WTC11 (cell line): ENCODE measurements around the gene DPH5. TPM values are rescaled to one million over a fixed set of nuclear protein-coding genes. Genes with fewer than 3 reads are reported as not detected.

Experiments
- ATAC-seq: fragments of 200-7000 bp; cut with Tn5 transposase; 2 replicates; pipeline ENCODE4 v1.10.0; 2021; ENCODE audit warnings: mild to moderate bottlenecking, moderate library complexity
- CTCF ChIA-PET: fragments of 300-600 bp; sonication (Branson Sonifier 250); formaldehyde crosslinking; loops from one replicate; lab custom pipeline; 2021; ENCODE audit warnings: antibody characterized with exemption; lab: Charles Lee
- POLR2A ChIA-PET: fragments of 350-600 bp; sonication (Branson Sonifier 250); formaldehyde crosslinking; loops from one replicate; lab custom pipeline; 2021; ENCODE audit warnings: antibody characterized with exemption; lab: Charles Lee
- DNase-seq: peaks from one replicate; pipeline ENCODE4 v3.0.0; 2021; ENCODE audit warnings: low spot score
- H3K27ac Mint-ChIP-seq: 2 replicates; pipeline ENCODE4 v1.8.0; 2021; ENCODE audit warnings: mixed read lengths
- H3K27me3 Mint-ChIP-seq: 2 replicates; pipeline ENCODE4 v1.8.0; 2021; ENCODE audit warnings: low read depth, mild to moderate bottlenecking, moderate library complexity, mixed read lengths
- H3K36me3 Mint-ChIP-seq: 2 replicates; pipeline ENCODE4 v1.8.0; 2021; ENCODE audit warnings: mixed read lengths
- H3K4me1 Mint-ChIP-seq: 2 replicates; pipeline ENCODE4 v1.8.0; 2022; ENCODE audit warnings: mixed read lengths
- H3K4me3 Mint-ChIP-seq: 2 replicates; pipeline ENCODE4 v1.8.0; 2021; ENCODE audit warnings: mild to moderate bottlenecking, moderate library complexity, mixed read lengths
- H3K9me3 Mint-ChIP-seq: 2 replicates; pipeline ENCODE4 v1.8.0; 2021; ENCODE audit warnings: mixed read lengths
- ATF3 ChIP-seq: sonication (generic); formaldehyde crosslinking; conservative IDR thresholded peaks from 2 replicates; pipeline ENCODE4 v1.8.1; 2022; ENCODE audit warnings: mild to moderate bottlenecking, missing genetic modification reagents
- E2F1 ChIP-seq: sonication (generic); formaldehyde crosslinking; IDR thresholded peaks from 2 replicates; pipeline ENCODE4 v1.8.0; 2022; ENCODE audit warnings: mild to moderate bottlenecking, missing genetic modification reagents
- EMX1 ChIP-seq: fragments of 250-450 bp; sonication (Bioruptor Pico); IDR thresholded peaks from 2 replicates; pipeline ENCODE4 v1.8.0; 2021; ENCODE audit warnings: mild to moderate bottlenecking
- ETV6 ChIP-seq: sonication (generic); formaldehyde crosslinking; IDR thresholded peaks from 2 replicates; pipeline ENCODE4 v1.8.1; 2022; ENCODE audit warnings: mild to moderate bottlenecking, missing genetic modification reagents
- GABPB1 ChIP-seq: sonication (generic); formaldehyde crosslinking; IDR thresholded peaks from 2 replicates; pipeline ENCODE4 v1.8.1; 2023; ENCODE audit warnings: mild to moderate bottlenecking, missing genetic modification reagents
- GTF2I ChIP-seq: fragments of 250-450 bp; sonication (Bioruptor Pico); conservative IDR thresholded peaks from 2 replicates; pipeline ENCODE4 v1.4.0; 2021; ENCODE audit warnings: mild to moderate bottlenecking
- MXD4 ChIP-seq: fragments of 250-450 bp; sonication (Bioruptor Pico); IDR thresholded peaks from 2 replicates; pipeline ENCODE4 v1.8.0; 2021; ENCODE audit warnings: mild to moderate bottlenecking, moderate library complexity, borderline replicate concordance
- MYBL2 ChIP-seq: sonication (generic); formaldehyde crosslinking; IDR thresholded peaks from 2 replicates; pipeline ENCODE4 v1.8.1; 2023; ENCODE audit warnings: mild to moderate bottlenecking, moderate library complexity, missing genetic modification reagents
- PRDM15 ChIP-seq: sonication (generic); formaldehyde crosslinking; IDR thresholded peaks from 2 replicates; pipeline ENCODE4 v1.8.0; 2022; ENCODE audit warnings: missing genetic modification reagents
- PRRX2 ChIP-seq: fragments of 250-450 bp; sonication (Bioruptor Pico); IDR thresholded peaks from 2 replicates; pipeline ENCODE4 v1.8.0; 2021; ENCODE audit warnings: mild to moderate bottlenecking
- SMAD4 ChIP-seq: sonication (generic); formaldehyde crosslinking; IDR thresholded peaks from 2 replicates; pipeline ENCODE4 v1.8.0; 2022; ENCODE audit warnings: mild to moderate bottlenecking, missing genetic modification reagents
- USF1 ChIP-seq: sonication (generic); formaldehyde crosslinking; IDR thresholded peaks from 2 replicates; pipeline ENCODE4 v1.8.0; 2022; ENCODE audit warnings: mild to moderate bottlenecking, missing genetic modification reagents
- ZBTB21 ChIP-seq: sonication (generic); formaldehyde crosslinking; IDR thresholded peaks from 2 replicates; pipeline ENCODE4 v1.8.1; 2023; ENCODE audit warnings: mild to moderate bottlenecking, missing genetic modification reagents, borderline replicate concordance
- ZBTB43 ChIP-seq: sonication (generic); formaldehyde crosslinking; IDR thresholded peaks from 2 replicates; pipeline ENCODE4 v1.8.1; 2023; ENCODE audit warnings: mild to moderate bottlenecking, missing genetic modification reagents
- ZNF232 ChIP-seq: sonication (generic); formaldehyde crosslinking; IDR thresholded peaks from 2 replicates; pipeline ENCODE4 v1.8.0; 2022; ENCODE audit warnings: mild to moderate bottlenecking, missing genetic modification reagents
- ZNF512 ChIP-seq: sonication (generic); formaldehyde crosslinking; IDR thresholded peaks from 2 replicates; pipeline ENCODE4 v1.8.1; 2022; ENCODE audit warnings: missing genetic modification reagents, borderline replicate concordance
- ZNF532 ChIP-seq: fragments of 250-450 bp; sonication (Bioruptor Pico); IDR thresholded peaks from 2 replicates; pipeline ENCODE4 v1.9.0; 2021; ENCODE audit warnings: mild to moderate bottlenecking, borderline replicate concordance
- ZSCAN18 ChIP-seq: fragments of 250-450 bp; sonication (Bioruptor Pico); IDR thresholded peaks from 2 replicates; pipeline ENCODE4 v2.1.2; 2022; ENCODE audit warnings: mild to moderate bottlenecking, moderate library complexity
- total RNA-seq: library from RNA; stranded (reverse); gene quantifications from 3 replicates; pipeline ENCODE4 v1.2.3, GENCODE V29; 2021

Gene DPH5
- total RNA-seq, 1 experiment from 2014 or later, result 64.8 TPM

GRCh38 chr1:101040666-101041065, 15.1 kb upstream of the DPH5 start (continued):
- TF ChIP-seq ZBTB43 (CRISPR knock-in tag) (no peak), E2F1 (CRISPR knock-in tag) (no peak), ZBTB21 (CRISPR knock-in tag) (no peak), USF1 (no peak), EMX1 (CRISPR knock-in tag) (no peak), MYBL2 (no peak), PRDM15 (CRISPR knock-in tag) (no peak)

- Mint-ChIP-seq H3K4me3 (no peak overlapping the region), H3K4me1 (peaks cover 6% of the 10 kb centered on the region), H3K27me3 (no peaks in the 10 kb centered on the region; the same call in 1 of the 2 replicates), H3K9me3 (peaks cover 33% of the 10 kb centered on the region), H3K27ac (no peak overlapping the region), H3K36me3 (peaks cover 3% of the 10 kb centered on the region; the same call in 1 of the 2 replicates)
- ChIA-PET POLR2A (no interaction called here), CTCF (no interaction called here)
- DNase-seq, result no peak
- TF ChIP-seq GABPB1 (no peak), ETV6 (CRISPR knock-in tag) (no peak), ATF3 (CRISPR knock-in tag) (no peak)
- ATAC-seq, result no peak
Observed at GRCh38 chr1:101039245-101039644, 13.7 kb upstream of the DPH5 start.

- Mint-ChIP-seq H3K36me3 (peaks cover 3% of the 10 kb centered on the region; the same call in 1 of the 2 replicates), H3K4me3 (no peak overlapping the region), H3K9me3 (peaks cover 33% of the 10 kb centered on the region), H3K27ac (no peak overlapping the region), H3K4me1 (peaks cover 6% of the 10 kb centered on the region)
- no peak for DNase-seq
- POLR2A ChIA-PET, result no interaction called here
- TF ChIP-seq GTF2I, result no peak
- no peak for TF ChIP-seq ZNF232 (CRISPR knock-in tag)
- no peak for TF ChIP-seq MXD4 (CRISPR knock-in tag)
- no peak for TF ChIP-seq ZSCAN18 (CRISPR knock-in tag)
- no peak for TF ChIP-seq PRRX2
- no peak for TF ChIP-seq SMAD4 (CRISPR knock-in tag)
- no peak for TF ChIP-seq ZNF512
- no peak for TF ChIP-seq ZNF532 (CRISPR knock-in tag)
- TF ChIP-seq, all 79 proteins: peak for 0
- H3K27me3 Mint-ChIP-seq, result no peaks in the 10 kb centered on the region; the same call in 1 of the 2 replicates
- ATAC-seq, result no peak
- CTCF ChIA-PET, result no interaction called here
Observed at GRCh38 chr1:101037316-101037715, 11.7 kb upstream of the DPH5 start.
